ENCODE data around the gene SLFNL1.

The SLFNL1 gene

GRCh38 chr1:41003640-41004220 lies 17.8 kb downstream of the SLFNL1 start:
- no peak overlapping the region for H3K27ac ChIP-seq (ENCODE audit: insufficient read depth in 1 of 2, low read depth in 1 of 2, low read length in 2 of 2, poor library complexity in 1 of 2, severe bottlenecking in 2 of 2)
- 13% methylated on average over 8 of the region's 11 CpGs for WGBS (ENCODE audit: insufficient coverage)
- CTCF ChIA-PET = interaction anchor here (1.0 to 1.8 kb wide), 12 partner anchors 9 to 237 kb away, joined by 3 to 13 read pairs (median 5); partner anchors contain the start of genes CTPS1 and SLFNL1

DNA sequence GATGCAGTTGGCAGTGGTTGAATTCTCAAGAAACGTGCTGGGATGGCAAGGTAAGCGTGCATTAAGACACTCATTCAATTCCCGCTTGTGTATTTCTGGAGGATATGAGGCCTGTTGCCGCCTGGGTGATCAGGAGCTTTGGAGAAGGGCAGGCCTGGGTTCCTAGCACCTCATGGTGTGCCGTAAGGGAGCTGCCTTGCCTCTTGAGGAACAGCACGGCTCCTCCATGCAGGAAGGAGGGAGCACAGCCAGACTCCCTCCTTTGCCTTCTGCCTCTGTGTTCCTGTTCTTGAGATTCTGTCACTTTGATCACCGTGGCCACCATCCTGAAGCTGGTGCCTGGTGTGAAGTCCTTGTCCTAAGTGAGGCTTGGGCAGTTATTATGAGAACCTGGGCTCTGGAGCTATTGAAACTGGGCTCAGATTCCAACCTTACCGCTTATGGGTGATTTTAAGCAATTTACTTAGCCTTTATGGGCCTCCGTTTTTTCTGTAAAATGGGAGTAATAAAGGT lies 18.3 kb downstream of the SLFNL1 start:
- no peaks in the 10 kb centered on the region for H3K27me3 ChIP-seq (replicated peaks in 2 of 5; ENCODE audit: control insufficient read depth in 4 of 5, insufficient read depth in 5 of 5, low read length in 4 of 5)
- no peaks in the 10 kb centered on the region for H3K9me3 ChIP-seq (ENCODE audit: control extremely low read depth in 1 of 5, control insufficient read depth in 4 of 5, insufficient read depth in 2 of 5, low read depth in 1 of 5, low read length in 4 of 5)
- CTCF ChIA-PET = interaction anchor here (1.0 to 1.8 kb wide), 12 partner anchors 8 to 237 kb away, joined by 3 to 13 read pairs (median 5); partner anchors contain the start of genes CTPS1 and SLFNL1
- POLR2A ChIA-PET = no interaction called here
- peaks cover 15 to 84% (median 47%) of the 10 kb centered on the region in 4 experiments for H3K36me3 ChIP-seq (ENCODE audit: control insufficient read depth in 4 of 4, insufficient read depth in 4 of 4, low read length in 3 of 4)
- no peak for DNase-seq
- WGBS (ENCODE audit: insufficient coverage) = 74% methylated on average over 8 of the region's 9 CpGs
- no peak overlapping the region for H3K4me3 ChIP-seq (ENCODE audit: control insufficient read depth in 1 of 7, extremely low read depth in 1 of 7, insufficient read depth in 4 of 7, low read depth in 2 of 7, low read length in 6 of 7)
- peaks cover 0 to 20% (median 15%) of the 10 kb centered on the region in 4 experiments for H3K4me1 ChIP-seq (ENCODE audit: control extremely low read depth in 1 of 4, control insufficient read depth in 4 of 4, insufficient read depth in 4 of 4, low read length in 3 of 4)
- no peak overlapping the region for H3K27ac ChIP-seq (ENCODE audit: insufficient read depth in 1 of 2, low read depth in 1 of 2, low read length in 2 of 2, poor library complexity in 1 of 2, severe bottlenecking in 2 of 2)

More at GRCh38 chr1:41003640-41004220, 17.8 kb downstream of the SLFNL1 start:
- no peaks in the 10 kb centered on the region for H3K27me3 ChIP-seq (replicated peaks in 2 of 5; ENCODE audit: control insufficient read depth in 4 of 5, insufficient read depth in 5 of 5, low read length in 4 of 5)
- no peak overlapping the region for H3K4me3 ChIP-seq (ENCODE audit: control insufficient read depth in 1 of 7, extremely low read depth in 1 of 7, insufficient read depth in 4 of 7, low read depth in 2 of 7, low read length in 6 of 7)
- H3K9me3 ChIP-seq (ENCODE audit: control extremely low read depth in 1 of 5, control insufficient read depth in 4 of 5, insufficient read depth in 2 of 5, low read depth in 1 of 5, low read length in 4 of 5) = no peaks in the 10 kb centered on the region
- POLR2A ChIA-PET = no interaction called here
- DNase-seq = peak; percentile 98 to 99 (median 99)
- H3K36me3 ChIP-seq (ENCODE audit: control insufficient read depth in 4 of 4, insufficient read depth in 4 of 4, low read length in 3 of 4) = peaks cover 13 to 85% (median 48%) of the 10 kb centered on the region in 4 experiments
- H3K4me1 ChIP-seq (ENCODE audit: control extremely low read depth in 1 of 4, control insufficient read depth in 4 of 4, insufficient read depth in 4 of 4, low read length in 3 of 4) = peaks cover 0 to 20% (median 15%) of the 10 kb centered on the region in 4 experiments

GRCh38 chr1:40998668-40999067 lies 22.9 kb downstream of the SLFNL1 start:
- no peaks in the 10 kb centered on the region for H3K27me3 ChIP-seq (replicated peaks in 2 of 5; ENCODE audit: control insufficient read depth in 4 of 5, insufficient read depth in 5 of 5, low read length in 4 of 5)
- 100% methylated on average over 1 of the region's 4 CpGs for WGBS (ENCODE audit: insufficient coverage)
- H3K27ac ChIP-seq (ENCODE audit: insufficient read depth in 1 of 2, low read depth in 1 of 2, low read length in 2 of 2, poor library complexity in 1 of 2, severe bottlenecking in 2 of 2) = no peak overlapping the region
- H3K36me3 ChIP-seq (ENCODE audit: control insufficient read depth in 4 of 4, insufficient read depth in 4 of 4, low read length in 3 of 4) = peaks cover 15 to 78% (median 42%) of the 10 kb centered on the region in 4 experiments
- H3K4me3 ChIP-seq (ENCODE audit: control insufficient read depth in 1 of 7, extremely low read depth in 1 of 7, insufficient read depth in 4 of 7, low read depth in 2 of 7, low read length in 6 of 7) = no peak overlapping the region
- ChIA-PET POLR2A (no interaction called here), CTCF (no interaction called here)
- DNase-seq = no peak
- H3K4me1 ChIP-seq (ENCODE audit: control extremely low read depth in 1 of 4, control insufficient read depth in 4 of 4, insufficient read depth in 4 of 4, low read length in 3 of 4) = peaks cover 0 to 20% (median 14%) of the 10 kb centered on the region in 4 experiments
- no peaks in the 10 kb centered on the region for H3K9me3 ChIP-seq (ENCODE audit: control extremely low read depth in 1 of 5, control insufficient read depth in 4 of 5, insufficient read depth in 2 of 5, low read depth in 1 of 5, low read length in 4 of 5)

- POLR2A ChIA-PET = no interaction called here
- WGBS (ENCODE audit: insufficient coverage) = 99% methylated on average over 7 of the region's 8 CpGs
These were observed 24.4 kb downstream of the SLFNL1 start for GRCh38 chr1:40997096-40997495.

GRCh38 chr1:40989066-40989465 lies 32.5 kb downstream of the SLFNL1 start:
- POLR2A ChIA-PET = no interaction called here
- Histone ChIP-seq H3K4me1 (ENCODE audit: control extremely low read depth in 1 of 4, control insufficient read depth in 4 of 4, insufficient read depth in 4 of 4, low read length in 3 of 4) (no peaks in the 10 kb centered on the region), H3K36me3 (ENCODE audit: control insufficient read depth in 4 of 4, insufficient read depth in 4 of 4, low read length in 3 of 4) (peaks cover 25 to 94% (median 67%) of the 10 kb centered on the region in 4 experiments), H3K27ac (ENCODE audit: insufficient read depth in 1 of 2, low read depth in 1 of 2, low read length in 2 of 2, poor library complexity in 1 of 2, severe bottlenecking in 2 of 2) (no peak overlapping the region), H3K9me3 (ENCODE audit: control extremely low read depth in 1 of 5, control insufficient read depth in 4 of 5, insufficient read depth in 2 of 5, low read depth in 1 of 5, low read length in 4 of 5) (no peaks in the 10 kb centered on the region), H3K4me3 (ENCODE audit: control insufficient read depth in 1 of 7, extremely low read depth in 1 of 7, insufficient read depth in 4 of 7, low read depth in 2 of 7, low read length in 6 of 7) (no peak overlapping the region), H3K27me3 (replicated peaks in 2 of 5; ENCODE audit: control insufficient read depth in 4 of 5, insufficient read depth in 5 of 5, low read length in 4 of 5) (no peaks in the 10 kb centered on the region)
- WGBS (ENCODE audit: insufficient coverage) = 97% methylated on average over 3 of the region's 5 CpGs
- CTCF ChIA-PET = no interaction called here
- no peak for DNase-seq

More at GRCh38 chr1:40997096-40997495, 24.4 kb downstream of the SLFNL1 start:
- no peak for DNase-seq
- Histone ChIP-seq H3K27ac (ENCODE audit: insufficient read depth in 1 of 2, low read depth in 1 of 2, low read length in 2 of 2, poor library complexity in 1 of 2, severe bottlenecking in 2 of 2) (no peak overlapping the region), H3K4me1 (ENCODE audit: control extremely low read depth in 1 of 4, control insufficient read depth in 4 of 4, insufficient read depth in 4 of 4, low read length in 3 of 4) (peaks cover 0 to 4% (median 1%) of the 10 kb centered on the region in 4 experiments), H3K27me3 (replicated peaks in 2 of 5; ENCODE audit: control insufficient read depth in 4 of 5, insufficient read depth in 5 of 5, low read length in 4 of 5) (no peaks in the 10 kb centered on the region), H3K36me3 (ENCODE audit: control insufficient read depth in 4 of 4, insufficient read depth in 4 of 4, low read length in 3 of 4) (peaks cover 15 to 80% (median 45%) of the 10 kb centered on the region in 4 experiments), H3K9me3 (ENCODE audit: control extremely low read depth in 1 of 5, control insufficient read depth in 4 of 5, insufficient read depth in 2 of 5, low read depth in 1 of 5, low read length in 4 of 5) (no peaks in the 10 kb centered on the region), H3K4me3 (ENCODE audit: control insufficient read depth in 1 of 7, extremely low read depth in 1 of 7, insufficient read depth in 4 of 7, low read depth in 2 of 7, low read length in 6 of 7) (no peak overlapping the region)
- CTCF ChIA-PET = no interaction called here

DNA sequence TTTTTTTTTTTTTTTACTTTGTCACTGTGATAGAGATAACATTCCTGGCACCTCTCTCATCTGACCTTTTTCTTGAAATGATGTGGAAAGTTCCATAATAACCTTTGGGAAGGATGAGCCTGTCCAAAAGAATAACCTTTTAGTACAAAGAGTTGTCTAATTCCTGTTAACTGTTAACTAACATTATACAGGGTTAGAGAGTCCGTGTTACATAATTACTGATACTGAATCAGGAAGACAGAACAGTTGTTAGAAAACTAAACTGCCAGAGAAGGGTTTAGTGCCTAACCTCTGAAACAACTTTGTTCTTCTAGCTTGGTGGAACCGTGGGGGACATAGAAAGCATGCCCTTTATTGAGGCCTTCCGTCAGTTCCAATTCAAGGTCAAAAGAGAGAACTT lies 33.2 kb downstream of the SLFNL1 start:
- ChIA-PET CTCF (no interaction called here), POLR2A (no interaction called here)
- WGBS (ENCODE audit: insufficient coverage) = 100% methylated on average over 2 of the region's 3 CpGs
- H3K4me1 ChIP-seq (ENCODE audit: control extremely low read depth in 1 of 4, control insufficient read depth in 4 of 4, insufficient read depth in 4 of 4, low read length in 3 of 4) = no peaks in the 10 kb centered on the region
- H3K4me3 ChIP-seq (ENCODE audit: control insufficient read depth in 1 of 7, extremely low read depth in 1 of 7, insufficient read depth in 4 of 7, low read depth in 2 of 7, low read length in 6 of 7) = no peak overlapping the region
- no peak for DNase-seq
- H3K36me3 ChIP-seq (ENCODE audit: control insufficient read depth in 4 of 4, insufficient read depth in 4 of 4, low read length in 3 of 4) = peaks cover 26 to 95% (median 73%) of the 10 kb centered on the region in 4 experiments
- H3K27me3 ChIP-seq (replicated peaks in 2 of 5; ENCODE audit: control insufficient read depth in 4 of 5, insufficient read depth in 5 of 5, low read length in 4 of 5) = no peaks in the 10 kb centered on the region
- no peak overlapping the region for H3K27ac ChIP-seq (ENCODE audit: insufficient read depth in 1 of 2, low read depth in 1 of 2, low read length in 2 of 2, poor library complexity in 1 of 2, severe bottlenecking in 2 of 2)
- H3K9me3 ChIP-seq (ENCODE audit: control extremely low read depth in 1 of 5, control insufficient read depth in 4 of 5, insufficient read depth in 2 of 5, low read depth in 1 of 5, low read length in 4 of 5) = no peaks in the 10 kb centered on the region

DNA sequence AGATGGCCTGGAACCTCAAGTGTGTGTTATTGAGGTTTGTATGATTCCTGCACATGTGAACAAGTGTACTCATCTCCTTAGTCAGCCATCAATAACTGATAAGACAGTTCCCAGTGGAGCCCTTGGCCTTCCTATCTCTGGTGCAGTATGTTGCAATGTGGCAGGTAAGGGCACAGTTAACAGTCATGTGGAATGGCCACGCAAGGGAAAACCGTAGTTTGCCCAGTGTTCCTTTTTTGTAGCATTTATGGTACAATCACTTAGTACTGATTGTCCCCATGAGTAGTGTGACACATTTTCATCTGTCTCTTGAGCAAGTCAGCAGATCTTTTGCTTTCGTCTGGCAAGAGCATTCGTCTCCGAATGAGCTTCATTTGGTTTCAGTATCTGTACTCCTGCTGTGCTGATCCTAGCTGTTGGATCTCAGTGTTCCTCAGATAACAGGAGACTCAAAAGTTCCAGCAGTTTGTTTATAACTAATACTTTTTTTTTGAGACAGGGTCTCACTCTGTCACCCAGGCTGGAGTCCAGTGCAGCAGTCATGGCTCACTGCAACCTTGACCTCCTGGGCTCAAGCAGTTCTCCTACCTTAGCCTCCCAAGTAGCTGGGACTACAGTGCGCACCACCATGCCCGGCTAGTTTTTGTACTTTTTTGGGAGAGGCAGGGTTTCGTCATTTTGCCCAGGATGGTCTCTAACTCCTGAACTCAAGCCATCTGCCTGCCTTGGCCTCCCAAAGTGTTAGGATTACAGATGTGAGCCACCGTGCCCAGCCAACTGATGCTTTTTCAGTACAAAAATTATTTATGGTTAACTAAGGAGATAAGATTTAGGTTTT lies 33.9 kb downstream of the SLFNL1 start:
- H3K27ac ChIP-seq (ENCODE audit: insufficient read depth in 1 of 2, low read depth in 1 of 2, low read length in 2 of 2, poor library complexity in 1 of 2, severe bottlenecking in 2 of 2) = no peak overlapping the region
- ChIA-PET CTCF (interaction anchor here (1.0 kb wide), 1 partner anchor 25 kb away, joined by 3 read pairs; no protein-coding TSS in a partner anchor), POLR2A (no interaction called here)
- H3K36me3 ChIP-seq (ENCODE audit: control insufficient read depth in 4 of 4, insufficient read depth in 4 of 4, low read length in 3 of 4) = peaks cover 28 to 96% (median 72%) of the 10 kb centered on the region in 4 experiments
- no peaks in the 10 kb centered on the region for H3K27me3 ChIP-seq (replicated peaks in 2 of 5; ENCODE audit: control insufficient read depth in 4 of 5, insufficient read depth in 5 of 5, low read length in 4 of 5)
- H3K9me3 ChIP-seq (ENCODE audit: control extremely low read depth in 1 of 5, control insufficient read depth in 4 of 5, insufficient read depth in 2 of 5, low read depth in 1 of 5, low read length in 4 of 5) = no peaks in the 10 kb centered on the region
- DNase-seq = no peak
- WGBS (ENCODE audit: insufficient coverage) = 95% methylated on average over 8 of the region's 9 CpGs
- H3K4me3 ChIP-seq (ENCODE audit: control insufficient read depth in 1 of 7, extremely low read depth in 1 of 7, insufficient read depth in 4 of 7, low read depth in 2 of 7, low read length in 6 of 7) = no peak overlapping the region
- no peaks in the 10 kb centered on the region for H3K4me1 ChIP-seq (ENCODE audit: control extremely low read depth in 1 of 4, control insufficient read depth in 4 of 4, insufficient read depth in 4 of 4, low read length in 3 of 4)

All from common myeloid progenitor, CD34-positive (primary cell).